Measurements from ENCODE around the gene HAUS6. TPM values are rescaled to one million over a fixed set of nuclear protein-coding genes. Genes with fewer than 3 reads are reported as not detected.

Gene HAUS6
- total RNA-seq, 1 donor from 2014 or later: 14.9 TPM

GRCh38 chr9:19018201-19018600 is 84.5 kb downstream of the HAUS6 start:
- DNase-seq (ENCODE audit: low spot score in 2 of 2, unreplicated experiment in 2 of 2): no peak
- H3K4me3 Mint-ChIP-seq: no peak overlapping the region
- no peaks in the 10 kb centered on the region for H3K36me3 Mint-ChIP-seq
- H3K27ac Mint-ChIP-seq: no peak overlapping the region
- H3K4me1 Mint-ChIP-seq: peaks cover 2% of the 10 kb centered on the region
- peaks cover 5% of the 10 kb centered on the region for H3K27me3 Mint-ChIP-seq (ENCODE audit: low read depth)
- no peaks in the 10 kb centered on the region for H3K9me3 Mint-ChIP-seq
- TF ChIP-seq CTCF (IDR thresholded peaks at IDR 0.05; ENCODE audit: unreplicated experiment): no peak

GRCh38 chr9:19009391-19009965 is 93.2 kb downstream of the HAUS6 start:
- H3K4me1 Mint-ChIP-seq: peaks cover 3% of the 10 kb centered on the region
- H3K4me3 Mint-ChIP-seq: no peak overlapping the region
- peaks cover 10% of the 10 kb centered on the region for H3K9me3 Mint-ChIP-seq
- H3K36me3 Mint-ChIP-seq: no peaks in the 10 kb centered on the region
- H3K27ac Mint-ChIP-seq: no peak overlapping the region
- peaks cover 1% of the 10 kb centered on the region for H3K27me3 Mint-ChIP-seq (ENCODE audit: low read depth)
- no peak for DNase-seq (ENCODE audit: low spot score in 2 of 2, unreplicated experiment in 2 of 2)
- TF ChIP-seq CTCF (IDR thresholded peaks at IDR 0.05; ENCODE audit: unreplicated experiment): no peak

Other genes with a start within 250 kb of the HAUS6 start
- gene SAXO1, start 69.7 kb downstream of the HAUS6 start, total RNA-seq: 0.13 to 0.43 TPM (median 0.38 TPM) in 3 replicates
- gene RRAGA, start 53.5 kb downstream of the HAUS6 start, total RNA-seq: 56.6 to 58.2 TPM (median 56.6 TPM) in 3 replicates
- 95.1 to 99.4 TPM (median 96.9 TPM) in 3 replicates for gene PLIN2, start 24.6 kb upstream of the HAUS6 start, total RNA-seq
- 72.7 to 75.2 TPM (median 73.9 TPM) in 3 replicates for gene DENND4C, start 127.8 kb upstream of the HAUS6 start, total RNA-seq

All from mesothelial cell of epicardium (in vitro differentiated cells).